Keratinocyte (primary cell): ENCODE data around the gene WDR19.

Experiments
- CTCF ChIP-seq, 3 experiments: IDR thresholded peaks in 1 of 3; conservative IDR thresholded peaks in 1 of 3; optimal IDR thresholded peaks in 1 of 3; 2 replicates in 2 of 3; 3 replicates in 1 of 3; pipeline versions ENCODE3 to v1.5.1; 2011; ENCODE audit warnings: low read length in 3 of 3, mild to moderate bottlenecking in 3 of 3, moderate library complexity in 2 of 3, control low read depth in 1 of 3, inconsistent platforms in 1 of 3; ENCODE audit not compliant: insufficient read depth in 2 of 3; ENCODE audit errors: extremely low read depth in 1 of 3
- EZH2 ChIP-seq: IDR thresholded peaks from one replicate; pipeline ENCODE4 v1.6.1; 2012; ENCODE audit warnings: inconsistent platforms, mild to moderate bottlenecking, low read length, moderate library complexity

GRCh38 chr4:39285853-39286252, 103.5 kb downstream of the WDR19 start:
- TF ChIP-seq CTCF (optimal IDR thresholded peaks at IDR 0.05 in 1 of 3, IDR thresholded peaks at IDR 0.05 in 1 of 3, conservative IDR thresholded peaks at IDR 0.05 in 1 of 3; ENCODE audit: extremely low read depth in 1 of 3, insufficient read depth in 2 of 3, low read length in 3 of 3): no peak
- no peak for TF ChIP-seq EZH2
